ENCODE results near the gene SUPT7L. TPM values are rescaled to one million over a fixed set of nuclear protein-coding genes. Genes with fewer than 3 reads are reported as not detected.

The SUPT7L gene
- total and polyA plus RNA-seq, 2 donors: 23.3 to 28.2 TPM

GRCh38 chr2:27615316-27615715 is 48.1 kb downstream of the SUPT7L start:
- Histone ChIP-seq H3K27ac (ENCODE audit: low read depth) (no peak overlapping the region), H3K4me1 (ENCODE audit: insufficient read depth) (no peaks in the 10 kb centered on the region), H3K4me3 (ENCODE audit: low read depth, low read length) (no peak overlapping the region), H3K36me3 (ENCODE audit: insufficient read depth) (peaks cover 2% of the 10 kb centered on the region)
- WGBS: 95% methylated on average over 3 of the region's 3 CpGs
- DNase-seq (ENCODE audit: extremely low spot score): no peak

- 96% methylated on average over 2 of the region's 2 CpGs for WGBS
- DNase-seq (ENCODE audit: extremely low spot score): no peak
- Histone ChIP-seq H3K27ac (ENCODE audit: low read depth) (no peak overlapping the region), H3K4me1 (ENCODE audit: insufficient read depth) (no peaks in the 10 kb centered on the region), H3K36me3 (ENCODE audit: insufficient read depth) (peaks cover 2% of the 10 kb centered on the region), H3K4me3 (ENCODE audit: low read depth, low read length) (no peak overlapping the region)
Measured at GRCh38 chr2:27613985-27614384, 49.4 kb downstream of the SUPT7L start.

GRCh38 chr2:27606611-27607010 is 56.8 kb downstream of the SUPT7L start:
- Histone ChIP-seq H3K36me3 (ENCODE audit: insufficient read depth) (peaks cover 14% of the 10 kb centered on the region), H3K4me1 (ENCODE audit: insufficient read depth) (no peaks in the 10 kb centered on the region), H3K4me3 (ENCODE audit: low read depth, low read length) (no peak overlapping the region), H3K27ac (ENCODE audit: low read depth) (no peak overlapping the region)
- no peak for DNase-seq (ENCODE audit: extremely low spot score)
- 85% methylated on average over 2 of the region's 2 CpGs for WGBS

Small RNAs within 50 kb of the gene (small RNA-seq; reads per million reads assigned to genes)
- gene RF00340: not detected

Other genes starting within 250 kb of the SUPT7L start
- gene NRBP1, start 235.0 kb downstream of the SUPT7L start, total RNA-seq: 87.7 TPM
- 113 TPM for gene NRBP1, start 235.0 kb downstream of the SUPT7L start, polyA plus RNA-seq
- 2.5 TPM for gene KRTCAP3, start 221.2 kb downstream of the SUPT7L start, total RNA-seq
- 12.7 TPM for gene KRTCAP3, start 221.2 kb downstream of the SUPT7L start, polyA plus RNA-seq
- gene IFT172, start 173.9 kb downstream of the SUPT7L start, total RNA-seq: 37.3 TPM
- 18.6 TPM for gene IFT172, start 173.9 kb downstream of the SUPT7L start, polyA plus RNA-seq
- gene FNDC4, start 168.4 kb downstream of the SUPT7L start, total RNA-seq: 7.0 TPM
- 10.5 TPM for gene FNDC4, start 168.4 kb downstream of the SUPT7L start, polyA plus RNA-seq
- gene GCKR, start 166.8 kb downstream of the SUPT7L start, total RNA-seq: 0.11 TPM
- gene GCKR, start 166.8 kb downstream of the SUPT7L start, polyA plus RNA-seq: 0.49 TPM
- 40.2 TPM for gene ZNF512, start 80.6 kb downstream of the SUPT7L start, total RNA-seq
- 31.6 TPM for gene ZNF512, start 80.6 kb downstream of the SUPT7L start, polyA plus RNA-seq
- gene CCDC121, start 34.6 kb downstream of the SUPT7L start, total RNA-seq: 11.1 TPM
- 5.4 TPM for gene CCDC121, start 34.6 kb downstream of the SUPT7L start, polyA plus RNA-seq
- gene GPN1, start 34.6 kb downstream of the SUPT7L start, total RNA-seq: 28.7 TPM
- 25.6 TPM for gene GPN1, start 34.6 kb downstream of the SUPT7L start, polyA plus RNA-seq
- gene SLC4A1AP, start 275 bp upstream of the SUPT7L start, total RNA-seq: 22.6 TPM
- 16.3 TPM for gene SLC4A1AP, start 275 bp upstream of the SUPT7L start, polyA plus RNA-seq
- 102 TPM for gene MRPL33, start 108.1 kb upstream of the SUPT7L start, total RNA-seq
- gene MRPL33, start 108.1 kb upstream of the SUPT7L start, polyA plus RNA-seq: 179 TPM
- gene RBKS, start 226.8 kb upstream of the SUPT7L start, total RNA-seq: 1.3 TPM
- 1.7 TPM for gene RBKS, start 226.8 kb upstream of the SUPT7L start, polyA plus RNA-seq
- gene BABAM2, start 227.1 kb upstream of the SUPT7L start, total RNA-seq: 40.6 TPM
- 37.0 TPM for gene BABAM2, start 227.1 kb upstream of the SUPT7L start, polyA plus RNA-seq

Measured in urinary bladder (tissue), 4 donors.